ENCODE data around the gene ATF7IP. TPM values are rescaled to one million over a fixed set of nuclear protein-coding genes. Genes with fewer than 3 reads are reported as not detected.

Gene ATF7IP
- total RNA-seq, 1 experiment from 2014 or later: 172 TPM

DNA sequence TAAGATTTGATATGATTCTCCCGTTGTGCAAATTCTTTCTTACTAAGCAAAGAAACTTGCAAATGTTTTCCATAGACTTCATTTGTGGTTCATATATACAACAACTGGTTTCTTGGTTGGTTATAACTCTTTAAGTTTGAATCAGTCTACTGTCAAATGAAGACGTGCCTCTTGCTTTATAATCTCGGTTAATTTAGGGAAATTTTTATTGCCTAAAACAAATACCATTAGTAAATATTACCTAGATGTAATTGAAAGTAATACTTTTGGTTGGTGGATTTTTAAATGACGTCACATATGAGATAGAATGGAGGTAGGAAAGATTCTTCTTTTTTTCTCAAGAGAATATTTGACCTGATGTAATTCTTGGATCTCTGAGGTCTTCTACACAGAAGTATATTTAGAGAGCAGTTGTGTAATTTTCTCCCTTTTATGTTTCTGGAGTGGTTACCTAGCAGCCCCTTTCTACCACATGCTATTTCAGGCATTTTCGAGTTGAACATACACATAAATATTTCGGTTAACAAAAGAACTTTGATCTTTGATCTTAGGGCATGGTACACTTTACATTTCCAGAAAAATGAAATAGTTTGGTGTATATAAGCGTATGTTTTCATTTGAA, 1.7 kb downstream of the ATF7IP start:
- no peak overlapping the region for H2AFZ ChIP-seq (ENCODE audit: low read length)
- H3K9me3 Mint-ChIP-seq: peaks cover 5 to 8% of the 10 kb centered on the region in 2 experiments

More for the DNA sequence above, 1.7 kb downstream of the ATF7IP start:
- no peak overlapping the region for H3K18ac ChIP-seq (ENCODE audit: insufficient read length, low read depth, low read length)
- H4K91ac ChIP-seq (ENCODE audit: insufficient read length, low read depth, low read length): no peak overlapping the region
- no peak overlapping the region for H3T11ph ChIP-seq (ENCODE audit: low read length)
- Mint-ChIP-seq H3K36me3 (ENCODE audit: insufficient read depth in 1 of 3, low read depth in 3 of 3) (peaks cover 7 to 22% (median 22%) of the 10 kb centered on the region in 3 experiments), H3K4me1 (peaks cover 34 to 35% of the 10 kb centered on the region in 2 experiments), H3K27ac (peak overlapping the region; percentile 84 to 100 (median 88); a peak in 6 of 7 replicates), H3K4me3 (peak overlapping the region; percentile 88 to 96), H3K27me3 (ENCODE audit: low read depth) (no peaks in the 10 kb centered on the region)
- no peak for DNase-seq
- no peaks in the 10 kb centered on the region for H3K9me3 ChIP-seq (ENCODE audit: control insufficient read depth, low read depth, low read length)
- no peak overlapping the region for H3K4ac ChIP-seq (ENCODE audit: low read depth, low read length)
- no peak overlapping the region for H2BK5ac ChIP-seq (ENCODE audit: insufficient read length, low read length)
- H2BK15ac ChIP-seq (ENCODE audit: low read depth, low read length): no peak overlapping the region
- no peaks in the 10 kb centered on the region for H4K20me1 ChIP-seq (ENCODE audit: control insufficient read depth, insufficient read depth, insufficient read length)
- WGBS (ENCODE audit: extremely low coverage, insufficient read length, low lambda C conversion rate): 100% methylated on average over 1 of the region's 7 CpGs
- no peak overlapping the region for H2BK120ac ChIP-seq (ENCODE audit: low read depth, low read length, poor library complexity, severe bottlenecking)
- peaks cover 18% of the 10 kb centered on the region; the same call in 1 of the 2 replicates for H3K79me2 ChIP-seq (ENCODE audit: insufficient read depth, low read length)
- no peak overlapping the region for H3K27ac ChIP-seq (ENCODE audit: insufficient read length, low read depth, low read length)
- H2AK5ac ChIP-seq (ENCODE audit: insufficient read length, low read length): no peak overlapping the region
- peak overlapping the region; percentile 85 for H3K9ac ChIP-seq (ENCODE audit: extremely low read depth, insufficient read length, low read length)
- H3K79me1 ChIP-seq (ENCODE audit: insufficient read depth, low read depth, low read length, poor library complexity, severe bottlenecking): no peaks in the 10 kb centered on the region
- H2BK20ac ChIP-seq (ENCODE audit: low read depth, low read length, poor library complexity, severe bottlenecking): no peak overlapping the region
- no peaks in the 10 kb centered on the region for H3K4me1 ChIP-seq (ENCODE audit: insufficient read depth, low read length)
- peak overlapping the region; percentile 69 for H3K4me2 ChIP-seq (ENCODE audit: insufficient read depth, insufficient read length, low read length)
- no peak overlapping the region for H3K56ac ChIP-seq (ENCODE audit: insufficient read length, low read depth, low read length)
- no peak overlapping the region for H3K23ac ChIP-seq (ENCODE audit: insufficient read length, low read depth, low read length)
- no peak overlapping the region for H2BK12ac ChIP-seq (ENCODE audit: insufficient read length, low read depth, low read length)
- TF ChIP-seq CTCF (conservative IDR thresholded peaks at IDR 0.05): no peak
- no peaks in the 10 kb centered on the region for H3K23me2 ChIP-seq (ENCODE audit: insufficient read length, low read depth, low read length, poor library complexity, severe bottlenecking)
- H3K14ac ChIP-seq (ENCODE audit: insufficient read depth, low read length): no peak overlapping the region
- no peak overlapping the region for H4K8ac ChIP-seq (replicated peaks; ENCODE audit: insufficient read length, low read depth, low read length)
- H4K5ac ChIP-seq (ENCODE audit: insufficient read length, low read depth, low read length): no peak overlapping the region
- no peaks in the 10 kb centered on the region for H3K27me3 ChIP-seq (ENCODE audit: insufficient read depth, low read length)
